H1 (cell line): ENCODE data around the gene THAP4. TPM values are rescaled to one million over a fixed set of nuclear protein-coding genes. Genes with fewer than 3 reads are reported as not detected.
"Not testable (repeated sequence)": the region's sequence is repeated elsewhere in the genome, so short reads cannot be mapped to it uniquely, and the experiment has no call there.

ENCODE experiments used
- CTCF ChIA-PET: fragments of 300-600 bp; sonication (Branson Sonifier 250); formaldehyde crosslinking; loops from one replicate; lab custom pipeline; 2021; ENCODE audit not compliant: partially characterized antibody; lab: Charles Lee
- POLR2A ChIA-PET: fragments of 300-600 bp; sonication (Branson Sonifier 250); formaldehyde crosslinking; loops from one replicate; lab custom pipeline; 2021; ENCODE audit warnings: inconsistent platforms; ENCODE audit not compliant: partially characterized antibody; lab: Charles Lee
- DNase-seq, 2 experiments: peaks; one replicate each; pipeline versions ENCODE4 v3.0.0 to v3.0.0-alpha.2; 2010 to 2022; ENCODE audit warnings: low spot score in 2 of 2, low read depth in 1 of 2, mixed read lengths in 1 of 2
- FAIRE-seq: peaks from 2 replicates; lab custom pipeline; 2011; peaks lifted over from hg19 to GRCh38; lab: Jason Lieb, UNC
- H2AFZ ChIP-seq: 2 replicates; pipeline ENCODE4 v1.8.1; 2012; ENCODE audit warnings: low read length, inconsistent platforms
- H2AK5ac ChIP-seq: 2 replicates; pipeline ENCODE4 v1.6.1; 2013; ENCODE audit warnings: low read depth, low read length
- H2BK120ac ChIP-seq: replicated peaks from 2 replicates; pipeline ENCODE3; 2013; ENCODE audit warnings: low read depth, low read length, inconsistent platforms
- H2BK12ac ChIP-seq: 2 replicates; pipeline ENCODE4 v1.6.1; 2013; ENCODE audit warnings: low read depth, low read length
- H2BK15ac ChIP-seq: 2 replicates; pipeline ENCODE4 v1.6.1; 2013; ENCODE audit warnings: low read length
- H2BK20ac ChIP-seq: 2 replicates; pipeline ENCODE4 v1.6.1; 2013; ENCODE audit warnings: low read length
- H2BK5ac ChIP-seq: 2 replicates; pipeline ENCODE4 v1.6.1; 2013; ENCODE audit warnings: low read depth, low read length
- H3K14ac ChIP-seq: 2 replicates; pipeline ENCODE4 v1.6.1; 2013; ENCODE audit warnings: inconsistent platforms; ENCODE audit not compliant: insufficient read length
- H3K18ac ChIP-seq: 2 replicates; pipeline ENCODE4 v1.6.1; 2013; ENCODE audit warnings: low read length; ENCODE audit errors: extremely low read depth
- H3K23ac ChIP-seq: 2 replicates; pipeline ENCODE4 v1.6.1; 2013; ENCODE audit warnings: inconsistent platforms; ENCODE audit not compliant: insufficient read length
- H3K23me2 ChIP-seq: 2 replicates; pipeline ENCODE4 v1.6.1; 2013; ENCODE audit warnings: low read depth, low read length
- H3K27ac ChIP-seq: 2 replicates; pipeline ENCODE4 v1.6.1; 2011; ENCODE audit warnings: low read depth, low read length, inconsistent platforms
- H3K27me3 ChIP-seq, 4 experiments: replicated peaks in 1 of 4; 1 replicate in 1 of 4; 2 replicates in 3 of 4; pipeline versions ENCODE4 v1.6.1 to v1.8.1; 2011 to 2013; ENCODE audit warnings: low read length in 3 of 4, mild to moderate bottlenecking in 3 of 4, inconsistent platforms in 2 of 4, mixed read lengths in 2 of 4, moderate library complexity in 1 of 4; ENCODE audit not compliant: control insufficient read depth in 3 of 4, insufficient read depth in 3 of 4; ENCODE audit errors: extremely low read depth in 1 of 4
- H3K36me3 ChIP-seq, 4 experiments: 2 replicates each; pipeline versions ENCODE4 v1.6.1 to v1.8.1; 2011 to 2013; ENCODE audit warnings: mild to moderate bottlenecking in 4 of 4, low read length in 3 of 4, moderate library complexity in 2 of 4, control low read depth in 1 of 4, inconsistent platforms in 1 of 4; ENCODE audit not compliant: insufficient read depth in 4 of 4, control insufficient read depth in 2 of 4
- H3K4ac ChIP-seq: replicated peaks from 2 replicates; pipeline ENCODE3; 2013; ENCODE audit warnings: low read length, low read depth, mixed read lengths, inconsistent platforms; ENCODE audit not compliant: insufficient read length
- H3K4me1 ChIP-seq, 4 experiments: replicated peaks in 1 of 4; 1 replicate in 1 of 4; 2 replicates in 3 of 4; pipeline versions ENCODE4 v1.6.1 to v1.8.1; 2011 to 2013; ENCODE audit warnings: low read length in 3 of 4, inconsistent platforms in 2 of 4, mixed read lengths in 1 of 4; ENCODE audit not compliant: insufficient read depth in 4 of 4, control insufficient read depth in 3 of 4
- H3K4me2 ChIP-seq, 2 experiments: 2 replicates each; pipeline versions ENCODE4 v1.6.1 to v1.8.1; 2011 to 2013; ENCODE audit warnings: low read depth in 2 of 2, low read length in 2 of 2, control low read depth in 1 of 2, inconsistent platforms in 1 of 2, mild to moderate bottlenecking in 1 of 2; ENCODE audit not compliant: insufficient read depth in 1 of 2
- H3K4me3 ChIP-seq, 4 experiments: fragments of 200-600, 300-600 bp in 1 of 4; sonication (generic), shearing (Covaris generic), sonication (Bioruptor Twin) in 1 of 4; 2 replicates each; pipeline versions ENCODE4 v1.5.1 to v1.8.1; 2011 to 2016; ENCODE audit warnings: low read length in 4 of 4, low read depth in 3 of 4, control low read depth in 2 of 4, inconsistent platforms in 2 of 4, mild to moderate bottlenecking in 2 of 4, mixed read lengths in 1 of 4, moderate library complexity in 1 of 4; ENCODE audit not compliant: insufficient read depth in 2 of 4; ENCODE audit errors: extremely low read depth in 1 of 4
- H3K56ac ChIP-seq: replicated peaks from 2 replicates; pipeline ENCODE3; 2013; ENCODE audit warnings: low read depth, mild to moderate bottlenecking, mixed read lengths, low read length, inconsistent platforms; ENCODE audit not compliant: insufficient read length
- H3K79me1 ChIP-seq: 2 replicates; pipeline ENCODE4 v1.6.1; 2013; ENCODE audit warnings: low read depth, low read length, control low read depth
- H3K79me2 ChIP-seq, 2 experiments: 2 replicates each; pipeline versions ENCODE4 v1.6.1 to v1.8.1; 2012 to 2013; ENCODE audit warnings: low read length in 2 of 2, mild to moderate bottlenecking in 2 of 2, inconsistent platforms in 1 of 2; ENCODE audit not compliant: insufficient read depth in 2 of 2, control insufficient read depth in 1 of 2
- H3K9ac ChIP-seq, 4 experiments: replicated peaks in 1 of 4; 1 replicate in 1 of 4; 2 replicates in 3 of 4; pipeline versions ENCODE4 v1.6.1 to v1.8.1; 2011 to 2013; ENCODE audit warnings: low read depth in 3 of 4, low read length in 3 of 4, control low read depth in 2 of 4, mild to moderate bottlenecking in 2 of 4, moderate library complexity in 2 of 4, inconsistent platforms in 1 of 4; ENCODE audit errors: extremely low read depth in 1 of 4
- H3K9me3 ChIP-seq, 2 experiments: 2 replicates each; pipeline versions ENCODE4 v1.6.1 to v1.8.1; 2012 to 2013; ENCODE audit warnings: mild to moderate bottlenecking in 2 of 2, moderate library complexity in 2 of 2, control low read depth in 1 of 2, inconsistent platforms in 1 of 2, low read depth in 1 of 2, low read length in 1 of 2, mixed read lengths in 1 of 2; ENCODE audit not compliant: insufficient read depth in 2 of 2
- H4K20me1 ChIP-seq, 2 experiments: replicated peaks in 1 of 2; 2 replicates each; pipeline versions ENCODE3 to v1.8.1; 2011 to 2013; ENCODE audit warnings: inconsistent platforms in 2 of 2, low read length in 2 of 2, mild to moderate bottlenecking in 1 of 2; ENCODE audit not compliant: insufficient read depth in 2 of 2, control insufficient read depth in 1 of 2
- H4K5ac ChIP-seq: 2 replicates; pipeline ENCODE4 v1.6.1; 2013; ENCODE audit warnings: low read length, low read depth, mixed read lengths, inconsistent platforms; ENCODE audit not compliant: insufficient read length
- H4K8ac ChIP-seq: 2 replicates; pipeline ENCODE4 v1.8.0; 2013; ENCODE audit warnings: mild to moderate bottlenecking, moderate library complexity, low read length, inconsistent platforms; ENCODE audit not compliant: insufficient read depth; ENCODE audit errors: extremely low read depth
- H4K91ac ChIP-seq: replicated peaks from 2 replicates; pipeline ENCODE3; 2013; ENCODE audit warnings: low read length, mixed read lengths, inconsistent platforms; ENCODE audit not compliant: insufficient read length
- WGBS, 2 experiments: shearing (Covaris generic) in 1 of 2; methylation state at CpG; one replicate each; pipeline versions ENCODE4 v1.1.6 to v1.1.7; 2013 to 2015; ENCODE audit warnings: low lambda C conversion rate in 2 of 2, mixed read lengths in 2 of 2, inconsistent platforms in 1 of 2, low coverage in 1 of 2, missing lambda C conversion rate in 1 of 2; ENCODE audit not compliant: insufficient replicate concordance in 2 of 2, insufficient coverage in 1 of 2, insufficient read length in 1 of 2; ENCODE audit errors: extremely low coverage in 1 of 2, missing lambda C conversion rate in 1 of 2; 5-methylcytosine and 5-hydroxymethylcytosine counted together
- polyA plus RNA-seq, 7 experiments: library from polyadenylated mRNA; depleted of rRNA in 3 of 7; stranded (reverse) in 5 of 7; unstranded in 2 of 7; fragments of >200 nt in 5 of 7; fragments of 200-250 nt in 2 of 7; gene quantifications; 1 replicate in 5 of 7; 2 replicates in 1 of 7; 4 replicates in 1 of 7; pipeline versions ENCODE4 v1.2.1 to v1.2.3, GENCODE V29; 2011 to 2013; ENCODE audit warnings: missing spikeins in 2 of 7, mixed read lengths in 2 of 7
- total RNA-seq: library from RNA; stranded (reverse); fragmentation: NEBNext Ultra II Directional; extraction: Animal tissue kit (Norgen Biotek cat#: 25700); gene quantifications from 2 replicates; pipeline ENCODE4 v1.2.1, GENCODE V29; 2021

Gene THAP4
- total and polyA plus RNA-seq, 2 of the 8 experiments (the other 6 are each of a cell fraction or from before 2014, with no cell fraction given), result 78.9 to 83.6 TPM

DNA sequence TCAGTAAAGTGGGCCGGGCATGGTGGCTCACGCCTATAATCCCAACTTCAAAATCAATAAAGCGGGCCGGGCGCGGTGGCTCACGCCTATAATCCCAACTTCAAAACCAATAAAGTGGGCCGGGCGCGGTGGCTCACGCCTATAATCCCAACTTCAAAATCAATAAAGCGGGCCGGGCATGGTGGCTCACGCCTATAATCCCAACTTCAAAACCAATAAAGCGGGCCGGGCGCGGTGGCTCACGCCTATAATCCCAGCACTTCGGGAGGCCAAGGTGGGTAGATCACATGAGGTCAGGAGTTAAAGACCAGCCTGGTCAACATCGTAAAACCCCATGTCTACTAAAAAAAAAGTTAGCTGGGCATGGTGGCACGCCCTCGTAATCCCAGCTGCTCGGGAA lies 25.8 kb upstream of the THAP4 start:
- H3K18ac ChIP-seq, H4K5ac ChIP-seq, H3K23ac ChIP-seq, DNase-seq, H3K56ac ChIP-seq, H3K23me2 ChIP-seq, H2BK20ac ChIP-seq, H2BK12ac ChIP-seq, H2BK5ac ChIP-seq, H3K4me2 ChIP-seq, H3K4ac ChIP-seq, FAIRE-seq, H2AK5ac ChIP-seq, H2BK15ac ChIP-seq, H4K91ac ChIP-seq, H2AFZ ChIP-seq, H3K79me1 ChIP-seq, H3K79me2 ChIP-seq, H3K4me3 ChIP-seq, H3K27me3 ChIP-seq, H3K27ac ChIP-seq, H4K8ac ChIP-seq, H3K14ac ChIP-seq, H3K9ac ChIP-seq, H3K9me3 ChIP-seq, H2BK120ac ChIP-seq, H3K4me1 ChIP-seq: not testable (repeated sequence)
- peaks cover 3 to 24% (median 13%) of the 10 kb centered on the region in 4 experiments; a peak in 6 of 8 replicates for H3K36me3 ChIP-seq
- ChIA-PET POLR2A (interaction anchor here (0.7 to 1.1 kb wide), 3 partner anchors 17 to 206 kb away, joined by 3 to 5 read pairs (median 3); no protein-coding TSS in a partner anchor), CTCF (interaction anchor here (0.8 to 0.9 kb wide), 2 partner anchors 50 to 420 kb away, joined by 3 read pairs; no protein-coding TSS in a partner anchor)
- peaks cover 14 to 15% of the 10 kb centered on the region in 2 experiments for H4K20me1 ChIP-seq
- 91% methylated on average over 20 of the region's 24 CpGs; no CpG with 5 or more reads in 1 of the 2 experiments for WGBS, 2 experiments
